ENCODE results near the gene INHA. TPM values are rescaled to one million over a fixed set of nuclear protein-coding genes. Genes with fewer than 3 reads are reported as not detected.

Gene INHA
- total RNA-seq, 2 experiments from 2014 or later, result not detected

GRCh38 chr2:219622472-219622871 is 50.4 kb downstream of the INHA start:
- DNase-seq (no peak), ATAC-seq (ENCODE audit: poor library complexity) (no peak)
- intact Hi-C loops (cut with DNase I, micrococcal nuclease), result no loop called here
- Histone ChIP-seq H3K27me3 (ENCODE audit: control insufficient read depth in 1 of 2, insufficient read depth in 2 of 2, low read length in 2 of 2) (peaks cover 8 to 9% of the 10 kb centered on the region in 2 experiments), H3K9me3 (ENCODE audit: control insufficient read depth in 1 of 2, insufficient read depth in 1 of 2, low read length in 2 of 2) (no peaks in the 10 kb centered on the region), H3K4me1 (ENCODE audit: insufficient read depth, low read length) (peaks cover 3% of the 10 kb centered on the region), H3K4me3 (ENCODE audit: low read length) (no peak overlapping the region), H3K36me3 (ENCODE audit: insufficient read depth, low read length) (no peaks in the 10 kb centered on the region), H3K27ac (ENCODE audit: low read depth in 1 of 2, low read length in 2 of 2) (no peak overlapping the region)
- H3K27me3 Mint-ChIP-seq, result peaks cover 28% of the 10 kb centered on the region
- no peak overlapping the region for H3K4me3 Mint-ChIP-seq
- POLR2A ChIA-PET, result interaction anchor here (0.6 kb wide), 1 partner anchor 257 kb away, joined by 3 read pairs; no protein-coding TSS in a partner anchor
- no peaks in the 10 kb centered on the region for H3K9me3 Mint-ChIP-seq
- CTCF ChIA-PET, result no interaction called here
- peaks cover 5% of the 10 kb centered on the region for H3K4me1 Mint-ChIP-seq (ENCODE audit: low read depth)
- no peaks in the 10 kb centered on the region for H3K36me3 Mint-ChIP-seq (ENCODE audit: low read depth)
- no peak overlapping the region for H3K27ac Mint-ChIP-seq
- TF ChIP-seq CTCF (IDR thresholded peaks at IDR 0.05), result no peak

GRCh38 chr2:219624565-219624964 is 52.5 kb downstream of the INHA start:
- Mint-ChIP-seq H3K27me3 (peaks cover 38% of the 10 kb centered on the region), H3K4me1 (ENCODE audit: low read depth) (peaks cover 5% of the 10 kb centered on the region), H3K9me3 (no peaks in the 10 kb centered on the region), H3K4me3 (no peak overlapping the region), H3K36me3 (ENCODE audit: low read depth) (no peaks in the 10 kb centered on the region), H3K27ac (no peak overlapping the region)
- no peak for TF ChIP-seq CTCF (IDR thresholded peaks at IDR 0.05)
- H3K27me3 ChIP-seq (ENCODE audit: control insufficient read depth in 1 of 2, insufficient read depth in 2 of 2, low read length in 2 of 2), result peaks cover 19 to 28% of the 10 kb centered on the region in 2 experiments
- intact Hi-C loops (cut with DNase I, micrococcal nuclease), result no loop called here
- no peak overlapping the region for H3K27ac ChIP-seq (ENCODE audit: low read depth in 1 of 2, low read length in 2 of 2)
- H3K36me3 ChIP-seq (ENCODE audit: insufficient read depth, low read length), result no peaks in the 10 kb centered on the region
- peaks cover 9% of the 10 kb centered on the region for H3K4me1 ChIP-seq (ENCODE audit: insufficient read depth, low read length)
- peaks cover 0 to 10% of the 10 kb centered on the region in 2 experiments for H3K9me3 ChIP-seq (ENCODE audit: control insufficient read depth in 1 of 2, insufficient read depth in 1 of 2, low read length in 2 of 2)
- no peak overlapping the region for H3K4me3 ChIP-seq (ENCODE audit: low read length)
- POLR2A ChIA-PET, result no interaction called here
- ATAC-seq (ENCODE audit: poor library complexity) (no peak), DNase-seq (peak in 1 of 14 experiments; percentile 28)
- CTCF ChIA-PET, result no interaction called here

GRCh38 chr2:219625179-219625578 is 53.1 kb downstream of the INHA start:
- Mint-ChIP-seq H3K9me3 (no peaks in the 10 kb centered on the region), H3K27ac (no peak overlapping the region), H3K4me1 (ENCODE audit: low read depth) (peaks cover 5% of the 10 kb centered on the region), H3K27me3 (peaks cover 38% of the 10 kb centered on the region), H3K36me3 (ENCODE audit: low read depth) (no peaks in the 10 kb centered on the region), H3K4me3 (peak overlapping the region; percentile 58)
- H3K27ac ChIP-seq (ENCODE audit: low read depth in 1 of 2, low read length in 2 of 2), result no peak overlapping the region
- POLR2A ChIA-PET, result no interaction called here
- no peaks in the 10 kb centered on the region for H3K36me3 ChIP-seq (ENCODE audit: insufficient read depth, low read length)
- H3K4me3 ChIP-seq (ENCODE audit: low read length), result no peak overlapping the region
- peaks cover 9% of the 10 kb centered on the region for H3K4me1 ChIP-seq (ENCODE audit: insufficient read depth, low read length)
- DNase-seq (no peak), ATAC-seq (ENCODE audit: poor library complexity) (no peak)
- intact Hi-C loops (cut with DNase I, micrococcal nuclease), result no loop called here
- peaks cover 0 to 10% of the 10 kb centered on the region in 2 experiments for H3K9me3 ChIP-seq (ENCODE audit: control insufficient read depth in 1 of 2, insufficient read depth in 1 of 2, low read length in 2 of 2)
- H3K27me3 ChIP-seq (ENCODE audit: control insufficient read depth in 1 of 2, insufficient read depth in 2 of 2, low read length in 2 of 2), result peaks cover 19 to 29% of the 10 kb centered on the region in 2 experiments
- TF ChIP-seq CTCF (IDR thresholded peaks at IDR 0.05), result no peak
- CTCF ChIA-PET, result no interaction called here

Small RNA genes lying within 50 kb of the gene (microRNA-seq; reads per million reads assigned to microRNA genes)
- gene MIR3132 (ENCODE audit: borderline microRNAs expressed, borderline replicate concordance), result not detected

Other genes with a start within 250 kb of the INHA start
- not detected for gene RESP18, start 239.6 kb upstream of the INHA start, total RNA-seq
- gene DNPEP, start 184.4 kb upstream of the INHA start, total RNA-seq, result 10 to 100 TPM; 99.0 to 99.9 TPM
- gene DES, start 153.9 kb upstream of the INHA start, total RNA-seq, result not detected
- gene SPEG, start 137.5 kb upstream of the INHA start, total RNA-seq, result 10 to 100 TPM; 15.3 to 17.7 TPM
- 10 to 100 TPM; 13.3 to 14.4 TPM for gene GMPPA, start 73.4 kb upstream of the INHA start, total RNA-seq
- gene ASIC4, start 57.8 kb upstream of the INHA start, total RNA-seq, result under 1 TPM; 0.08 to 0.17 TPM
- gene CHPF, start 28.5 kb upstream of the INHA start, total RNA-seq, result 1 to 10 TPM; 6.5 to 7.1 TPM
- under 1 TPM; 0.47 to 0.91 TPM for gene TMEM198, start 28.3 kb upstream of the INHA start, total RNA-seq
- under 1 TPM; 0.31 to 0.49 TPM for gene OBSL1, start 771 bp upstream of the INHA start, total RNA-seq
- 10 to 100 TPM; 23.9 to 27.2 TPM for gene STK11IP, start 25.5 kb downstream of the INHA start, total RNA-seq
- under 1 TPM; 0.16 to 0.20 TPM for gene SLC4A3, start 55.3 kb downstream of the INHA start, total RNA-seq